GM19324 (cell line): ENCODE data around the gene GFAP.

Experiments used
- ATAC-seq: cut with Tn5 transposase; IDR thresholded peaks from one replicate; pipeline ENCODE4 v1.9.1; 2021; ENCODE audit warnings: mild to moderate bottlenecking, moderate library complexity; ENCODE audit not compliant: unreplicated experiment, low FRiP score

Gene GFAP

GRCh38 chr17:44915862-44916780, 821 bp upstream of the GFAP start:
- ATAC-seq = no peak

DNA sequence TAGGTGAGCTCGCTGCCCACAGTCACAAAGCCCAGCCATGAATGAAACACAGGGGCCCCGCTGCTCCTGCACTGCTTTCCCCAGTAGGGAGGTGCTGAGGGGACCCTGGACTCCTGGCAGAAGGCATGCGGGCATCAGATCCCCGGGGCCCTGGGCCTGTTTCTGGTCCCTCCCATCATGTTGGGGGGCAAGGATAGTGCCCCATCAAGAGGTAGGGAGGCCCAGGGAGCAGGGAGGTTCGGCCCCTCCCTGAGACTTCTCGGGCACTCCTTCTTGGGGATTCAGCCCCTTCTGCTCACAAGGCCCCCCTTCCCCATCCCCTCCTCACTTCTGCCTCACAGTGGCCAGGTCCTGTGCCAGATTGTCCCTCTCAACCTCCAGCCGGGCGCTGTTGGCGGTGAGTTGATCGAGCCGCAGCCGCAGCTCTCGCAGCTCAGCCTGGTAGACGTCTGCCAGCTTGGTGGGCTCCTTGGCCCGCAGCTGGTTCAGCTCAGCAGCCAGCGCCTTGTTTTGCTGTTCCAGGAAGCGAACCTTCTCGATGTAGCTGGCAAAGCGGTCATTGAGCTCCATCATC, 515 bp downstream of the GFAP start:
- ATAC-seq = no peak

DNA sequence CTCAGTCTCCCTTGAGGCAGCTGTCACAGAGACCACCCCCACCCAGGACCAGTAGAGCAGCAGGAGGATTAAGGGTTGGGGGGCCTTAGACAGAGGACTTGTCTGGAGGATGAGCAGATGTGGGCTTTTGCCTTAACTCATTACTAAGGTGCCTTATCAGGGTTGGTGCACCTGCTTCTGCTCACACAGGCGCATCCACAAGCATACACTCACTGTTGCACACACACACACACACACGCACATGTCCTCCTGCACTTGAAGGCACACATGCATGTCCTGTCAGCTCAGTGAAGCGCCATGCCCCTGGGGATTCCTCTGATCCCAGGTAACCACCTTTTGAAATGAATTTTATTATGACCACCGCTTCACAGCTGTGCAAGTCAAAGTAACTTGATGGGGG, 1.2 kb downstream of the GFAP start:
- no peak for ATAC-seq

GRCh38 chr17:44913676-44914075, 1.6 kb downstream of the GFAP start:
- ATAC-seq = no peak

DNA sequence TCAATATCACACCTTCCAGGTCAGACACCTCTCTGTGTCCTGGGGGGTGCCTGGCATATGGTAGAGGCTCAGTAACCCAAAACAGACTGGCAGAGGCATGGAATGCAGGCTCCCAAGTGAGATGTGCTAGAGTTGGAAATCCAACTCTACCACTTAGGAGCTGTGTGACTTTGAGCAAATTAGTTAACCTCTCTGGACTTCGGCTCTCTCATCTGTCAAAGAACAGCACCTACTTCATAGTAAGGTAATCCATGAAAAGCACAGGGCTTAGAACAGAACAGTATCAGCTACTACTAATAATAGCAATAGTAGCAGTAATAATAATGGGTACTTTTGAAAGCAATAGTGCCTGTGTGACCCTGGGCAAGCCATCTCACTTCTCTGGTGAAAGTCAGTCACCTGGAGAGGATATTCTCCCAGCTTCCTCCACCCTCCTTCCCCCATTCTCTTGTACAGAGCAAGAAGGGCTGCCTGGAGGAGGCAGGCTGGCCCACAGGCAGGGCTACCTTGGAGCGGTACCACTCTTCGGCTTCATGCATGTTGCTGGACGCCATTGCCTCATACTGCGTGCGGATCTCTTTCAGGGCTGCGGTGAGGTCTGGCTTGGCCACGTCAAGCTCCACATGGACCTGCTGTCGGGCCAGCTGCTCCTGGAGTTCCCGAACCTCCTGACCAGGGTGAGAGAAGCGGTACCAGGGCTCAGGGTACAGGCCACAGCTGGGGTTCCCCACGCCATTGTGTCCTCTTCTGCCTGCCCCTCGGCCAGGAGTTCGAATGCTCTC, 2.3 kb downstream of the GFAP start:
- ATAC-seq = no peak

- ATAC-seq = no peak
These were observed 3.9 kb downstream of the GFAP start for GRCh38 chr17:44911133-44912001.

- ATAC-seq = no peak
These were observed 4.8 kb downstream of the GFAP start for GRCh38 chr17:44910231-44911106.

- no peak for ATAC-seq
These were observed 5.6 kb downstream of the GFAP start for GRCh38 chr17:44909681-44910144.

GRCh38 chr17:44908761-44909326, 6.5 kb downstream of the GFAP start:
- ATAC-seq = no peak

DNA sequence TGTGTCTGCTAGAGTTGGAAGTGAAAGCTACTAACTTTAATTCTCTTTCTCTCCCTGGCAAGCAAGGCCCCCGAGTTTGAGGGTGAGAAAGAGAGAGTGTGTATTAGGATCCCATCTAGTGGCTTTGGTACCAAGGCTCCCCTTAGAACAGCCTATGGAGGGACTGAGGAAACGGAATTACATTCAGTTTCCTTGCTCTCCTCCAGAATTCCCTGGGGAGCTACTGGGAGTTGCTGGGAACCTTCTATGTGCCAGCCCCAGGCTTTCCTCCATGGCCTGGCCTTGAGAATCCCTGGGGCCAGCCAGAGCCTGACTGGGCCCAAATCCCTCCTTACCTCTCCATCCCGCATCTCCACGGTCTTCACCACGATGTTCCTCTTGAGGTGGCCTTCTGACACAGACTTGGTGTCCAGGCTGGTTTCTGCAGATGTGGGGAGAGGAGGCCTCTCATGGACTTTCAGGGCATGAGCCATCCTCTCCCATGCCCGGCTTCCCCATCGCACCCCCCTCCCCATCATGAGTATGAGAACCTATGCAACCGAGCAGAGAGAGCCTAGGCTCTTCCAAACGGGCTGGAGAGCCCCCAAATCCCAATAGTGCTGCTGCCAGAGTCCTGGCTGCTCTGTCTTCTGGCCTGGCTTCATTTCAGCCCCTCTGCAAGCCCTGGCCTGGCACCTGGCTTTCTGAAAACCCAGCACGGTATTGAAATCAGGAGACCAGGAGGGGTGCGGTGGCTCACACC, 7.4 kb downstream of the GFAP start:
- no peak for ATAC-seq

DNA sequence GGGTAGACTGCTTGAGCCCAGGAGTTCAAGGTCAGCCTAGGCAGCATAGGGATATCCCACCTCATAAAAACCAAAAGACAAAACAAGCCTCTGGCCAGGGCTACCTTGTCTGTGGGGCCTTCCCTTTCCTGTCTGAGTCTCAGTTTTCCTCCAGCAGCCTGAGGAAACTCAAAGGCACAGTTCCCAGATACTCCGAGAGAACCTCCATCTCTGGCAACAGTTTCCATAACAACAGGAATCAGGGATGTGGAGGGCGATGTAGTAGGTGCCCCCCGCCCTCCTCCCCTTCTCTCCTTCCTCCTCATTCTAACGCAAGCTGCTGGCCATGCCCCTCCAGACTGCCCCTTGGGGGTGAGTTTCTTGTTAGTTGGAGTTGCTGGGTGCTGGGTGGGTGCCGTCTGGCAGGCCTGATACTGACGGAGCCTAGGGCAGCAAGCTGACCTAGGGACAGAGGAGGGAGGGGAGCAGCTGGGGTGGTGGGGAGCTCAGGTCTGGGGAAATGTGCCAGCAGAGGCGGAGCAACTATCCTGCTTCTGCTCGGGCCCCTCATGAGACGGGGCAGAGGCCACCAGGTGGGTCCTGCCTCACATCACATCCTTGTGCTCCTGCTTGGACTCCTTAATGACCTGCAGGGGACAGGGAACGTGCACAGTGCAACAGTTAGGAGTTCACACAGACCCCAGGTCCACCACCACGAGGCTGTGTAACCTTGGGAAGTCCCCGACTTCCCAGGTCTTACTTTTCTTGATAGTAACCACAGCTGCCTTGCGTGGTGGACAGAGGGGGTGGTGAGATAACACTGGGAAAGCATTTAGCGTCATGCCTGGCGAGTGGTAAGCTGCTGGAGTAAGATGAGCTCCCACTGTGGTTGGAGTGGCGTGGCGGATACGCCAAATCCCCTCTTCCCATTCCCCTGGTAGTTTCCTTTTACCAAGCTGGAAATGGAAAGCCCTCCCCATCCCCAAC, 8.3 kb downstream of the GFAP start:
- ATAC-seq = no peak

DNA sequence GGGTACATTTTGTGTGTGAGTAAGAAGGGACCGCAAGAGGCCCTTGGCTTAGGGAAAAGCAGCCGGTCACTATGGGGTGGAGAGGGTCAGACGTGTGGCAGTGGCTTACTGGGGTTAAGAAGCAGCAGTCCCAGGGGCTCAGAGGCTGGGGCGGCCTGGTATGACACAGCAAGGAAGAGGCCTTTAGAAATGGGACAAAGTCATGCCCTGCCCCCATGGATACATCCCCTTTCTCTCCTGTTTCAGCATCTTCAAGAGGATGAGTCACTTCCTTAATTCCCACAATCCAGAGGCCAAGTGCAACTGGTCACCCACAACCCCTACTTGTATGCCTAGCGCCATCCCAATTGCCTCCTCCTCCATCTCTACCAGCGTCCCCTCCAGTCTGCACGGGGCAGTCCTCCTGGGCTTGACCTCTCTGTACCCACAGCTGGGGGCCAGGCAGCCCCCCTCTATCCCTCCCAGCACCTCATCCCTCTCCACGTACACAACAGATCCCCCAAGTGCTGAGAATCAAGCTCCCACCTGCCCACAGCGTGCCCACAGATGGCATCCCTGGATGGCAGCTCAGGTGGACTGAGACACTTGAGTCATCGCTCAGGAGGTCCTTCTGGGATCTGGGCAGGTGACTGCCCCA, 9.2 kb downstream of the GFAP start:
- ATAC-seq = no peak

GRCh38 chr17:44905006-44906000, 10.0 kb downstream of the GFAP start:
- no peak for ATAC-seq

DNA sequence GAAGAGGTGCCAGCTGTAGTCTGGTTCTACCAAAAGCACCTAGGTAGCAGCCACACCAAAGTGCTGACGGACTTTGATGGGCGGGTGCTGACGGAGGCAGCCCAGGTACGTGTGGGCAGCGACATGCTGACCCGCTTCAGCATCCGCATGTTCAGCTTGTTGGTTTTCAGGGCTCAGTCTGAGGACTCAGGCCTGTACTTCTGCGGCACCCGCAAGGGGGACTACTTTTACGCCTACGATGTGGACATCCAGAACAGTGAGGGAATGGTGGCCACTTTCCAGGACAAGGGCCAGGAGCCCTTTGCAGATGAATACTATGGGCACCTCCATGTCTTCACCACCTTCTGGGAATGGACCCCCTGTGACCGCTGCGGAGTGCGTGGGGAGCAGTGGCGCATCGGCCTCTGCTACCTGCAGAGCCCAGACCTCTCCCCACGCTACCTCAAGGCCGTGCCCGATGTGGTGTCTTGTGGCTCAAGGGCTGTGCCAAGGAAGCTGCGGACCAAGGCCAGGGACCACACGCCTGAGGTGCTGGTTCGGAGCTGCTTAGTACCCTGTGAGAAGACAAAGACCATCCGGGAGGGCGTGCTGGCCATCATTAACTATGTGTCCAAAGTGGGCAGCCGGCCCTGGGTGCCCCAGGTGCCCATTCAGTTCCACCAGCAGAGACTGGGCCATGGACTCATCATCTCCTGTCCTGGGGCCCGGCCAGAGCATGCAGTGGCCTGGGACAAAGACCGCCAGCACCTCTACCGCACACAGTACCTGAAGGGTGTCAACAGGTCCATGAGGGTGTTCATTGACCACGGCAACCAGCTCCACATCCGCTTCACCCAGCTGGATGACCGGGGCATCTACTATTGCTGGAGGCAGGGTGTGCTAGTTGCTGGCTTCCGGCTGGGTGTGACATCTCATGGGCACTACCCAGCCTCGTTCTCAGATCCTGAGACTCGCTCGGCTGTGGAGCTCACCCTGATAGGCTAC, 11.0 kb downstream of the GFAP start:
- ATAC-seq = no peak
